GM19468 (cell line): ENCODE results near the gene DARS2.
"Not testable (repeated sequence)": the region's sequence is repeated elsewhere in the genome, so short reads cannot be mapped to it uniquely, and the experiment has no call there.

Source experiments
- ATAC-seq: cut with Tn5 transposase; IDR thresholded peaks from one replicate; pipeline ENCODE4 v1.9.1; 2021; ENCODE audit warnings: mild to moderate bottlenecking, moderate library complexity, moderate number of reproducible peaks; ENCODE audit not compliant: unreplicated experiment; ENCODE audit errors: extremely low read depth

DARS2 gene

GRCh38 chr1:173861731-173862145 is 37.3 kb downstream of the DARS2 start:
- no peak for ATAC-seq

- not testable (repeated sequence) for ATAC-seq
Measured at GRCh38 chr1:173862146-173862768, 37.8 kb downstream of the DARS2 start.

- no peak for ATAC-seq
Measured at GRCh38 chr1:173862769-173863223, 38.3 kb downstream of the DARS2 start.

- ATAC-seq: no peak
Measured at GRCh38 chr1:173863224-173864161, 39.0 kb downstream of the DARS2 start.

- no peak for ATAC-seq
Measured at GRCh38 chr1:173864179-173864867, 39.9 kb downstream of the DARS2 start.

- no peak for ATAC-seq
Measured at GRCh38 chr1:173865468-173866164, 41.1 kb downstream of the DARS2 start.

GRCh38 chr1:173866413-173867115 is 42.1 kb downstream of the DARS2 start:
- no peak for ATAC-seq

- ATAC-seq: no peak
Measured at GRCh38 chr1:173867141-173867752, 42.8 kb downstream of the DARS2 start.

- peak; percentile 55 for ATAC-seq
Measured at GRCh38 chr1:173867753-173868265, 43.3 kb downstream of the DARS2 start, which contains the start of gene GAS5. Gene GAS5 (minus strand): TSS chr1:173867989.

GRCh38 chr1:173868266-173869020 is 44.0 kb downstream of the DARS2 start, which contains the start of gene ZBTB37:
Gene ZBTB37 (plus strand): TSS chr1:173868380. CDS start chr1:173870226, 1,846 bp downstream.
- ATAC-seq: peak; percentile 37

GRCh38 chr1:173869021-173869359 is 44.5 kb downstream of the DARS2 start:
- ATAC-seq: no peak

- no peak for ATAC-seq
Measured at GRCh38 chr1:173870252-173871075, 46.0 kb downstream of the DARS2 start.

GRCh38 chr1:173871091-173871490 is 46.6 kb downstream of the DARS2 start:
- no peak for ATAC-seq

- no peak for ATAC-seq
Measured at GRCh38 chr1:173871500-173871899, 47.0 kb downstream of the DARS2 start.

- no peak for ATAC-seq
Measured at GRCh38 chr1:173876732-173877131, 52.3 kb downstream of the DARS2 start.

GRCh38 chr1:173878251-173878650 is 53.8 kb downstream of the DARS2 start:
- no peak for ATAC-seq

- ATAC-seq: not testable (repeated sequence)
Measured at GRCh38 chr1:173881117-173881516, 56.6 kb downstream of the DARS2 start.
